GM19455 (cell line): Measurements from ENCODE around the gene SLC22A23.

ENCODE experiments used
- ATAC-seq: cut with Tn5 transposase; IDR thresholded peaks from one replicate; pipeline ENCODE4 v1.9.1; 2021; ENCODE audit not compliant: unreplicated experiment

Gene SLC22A23

DNA sequence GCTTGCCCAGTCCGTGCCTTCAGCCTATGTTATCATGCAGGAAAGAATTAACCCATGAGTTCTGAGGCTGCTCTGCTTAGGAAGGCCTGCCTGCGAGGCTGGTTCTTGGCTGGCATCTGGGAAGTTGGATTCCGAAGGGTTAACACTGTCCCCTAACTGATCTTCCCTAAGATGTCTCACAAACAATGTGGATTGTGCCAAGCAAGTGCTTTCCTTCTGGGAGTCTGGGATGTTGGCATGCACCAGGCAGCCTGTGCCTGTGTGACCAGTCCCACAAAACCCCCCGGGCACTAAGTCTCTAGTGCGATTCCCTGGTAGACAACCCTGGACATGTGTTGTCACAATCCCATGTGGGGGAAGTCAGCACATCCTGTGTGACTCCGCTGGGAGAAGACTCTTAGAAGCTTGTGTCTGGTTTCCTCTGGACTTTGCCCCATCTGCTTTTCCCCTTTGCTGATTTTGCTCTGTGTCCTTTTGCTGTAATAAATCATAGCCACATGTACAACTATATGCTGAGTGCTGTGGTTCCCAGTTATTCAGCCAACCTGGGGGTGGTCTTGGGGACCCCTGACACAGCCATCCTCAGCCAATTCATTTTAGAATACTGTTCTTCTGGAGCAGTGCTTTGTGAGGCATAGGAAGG, 83.8 kb downstream of the SLC22A23 start:
- ATAC-seq: no peak

DNA sequence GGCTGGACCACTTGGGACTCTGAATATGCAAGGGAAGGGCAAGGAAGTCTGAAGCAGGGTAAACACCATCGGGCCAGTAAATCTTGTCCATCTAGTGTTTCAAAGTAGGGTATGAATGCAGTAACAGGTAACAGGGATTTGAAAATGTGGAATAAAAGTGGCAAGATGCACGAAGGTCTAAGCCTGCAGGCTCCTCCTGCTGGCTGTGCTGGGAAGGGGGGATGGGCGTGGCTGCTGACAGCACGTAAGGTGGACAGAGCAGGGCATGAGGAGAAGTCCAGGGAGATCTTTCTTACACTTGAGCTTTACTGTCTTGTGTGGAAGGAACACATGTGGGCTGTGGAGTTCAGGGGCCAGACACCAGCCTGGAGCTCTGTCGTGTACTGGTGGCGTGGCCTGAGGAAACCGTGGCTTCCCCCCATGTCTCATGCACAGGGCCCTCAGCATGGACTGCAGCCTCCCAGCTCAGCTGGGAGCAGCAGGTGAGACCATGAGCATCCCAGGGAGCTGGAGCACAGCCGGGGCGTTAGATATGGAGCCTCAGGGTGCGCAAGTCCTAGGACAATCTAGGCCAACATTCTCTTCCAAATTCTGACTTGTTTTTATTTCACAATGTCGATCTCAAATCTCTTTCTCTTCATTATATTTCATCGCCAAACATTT, 84.5 kb downstream of the SLC22A23 start:
- no peak for ATAC-seq

DNA sequence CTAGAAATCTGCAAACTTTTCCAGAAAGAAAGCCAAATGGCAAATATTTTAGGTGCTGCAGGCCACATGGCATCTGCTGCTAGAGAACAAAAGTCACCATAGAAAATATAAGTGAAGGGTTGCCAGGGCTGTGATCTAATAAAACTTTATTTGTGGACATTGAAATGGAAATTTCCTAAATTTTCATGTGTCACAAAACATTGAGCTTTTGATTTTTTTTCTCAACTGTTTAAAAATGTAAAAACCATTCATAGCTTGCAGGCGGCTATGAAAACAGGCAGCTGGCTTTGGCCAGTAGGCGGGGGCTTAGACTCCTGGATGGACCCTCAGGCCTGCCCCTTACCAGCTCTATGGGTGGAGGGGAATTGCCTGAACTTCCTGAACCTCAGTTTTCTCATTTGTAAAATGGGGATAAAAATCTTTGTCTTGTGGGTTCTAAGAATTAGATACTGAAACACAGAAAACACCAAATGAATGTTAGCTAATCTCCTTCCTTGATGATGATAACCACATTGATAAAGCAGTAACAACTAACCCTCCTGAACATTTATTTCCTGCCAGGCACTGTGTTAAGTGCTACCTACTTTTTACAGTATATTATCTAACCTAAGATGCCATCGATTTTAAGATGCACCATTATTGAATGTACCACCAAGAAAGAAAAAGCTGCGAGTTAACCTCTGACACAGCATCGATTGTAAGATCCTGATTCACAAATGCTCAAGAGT, 85.5 kb downstream of the SLC22A23 start:
- ATAC-seq: no peak

DNA sequence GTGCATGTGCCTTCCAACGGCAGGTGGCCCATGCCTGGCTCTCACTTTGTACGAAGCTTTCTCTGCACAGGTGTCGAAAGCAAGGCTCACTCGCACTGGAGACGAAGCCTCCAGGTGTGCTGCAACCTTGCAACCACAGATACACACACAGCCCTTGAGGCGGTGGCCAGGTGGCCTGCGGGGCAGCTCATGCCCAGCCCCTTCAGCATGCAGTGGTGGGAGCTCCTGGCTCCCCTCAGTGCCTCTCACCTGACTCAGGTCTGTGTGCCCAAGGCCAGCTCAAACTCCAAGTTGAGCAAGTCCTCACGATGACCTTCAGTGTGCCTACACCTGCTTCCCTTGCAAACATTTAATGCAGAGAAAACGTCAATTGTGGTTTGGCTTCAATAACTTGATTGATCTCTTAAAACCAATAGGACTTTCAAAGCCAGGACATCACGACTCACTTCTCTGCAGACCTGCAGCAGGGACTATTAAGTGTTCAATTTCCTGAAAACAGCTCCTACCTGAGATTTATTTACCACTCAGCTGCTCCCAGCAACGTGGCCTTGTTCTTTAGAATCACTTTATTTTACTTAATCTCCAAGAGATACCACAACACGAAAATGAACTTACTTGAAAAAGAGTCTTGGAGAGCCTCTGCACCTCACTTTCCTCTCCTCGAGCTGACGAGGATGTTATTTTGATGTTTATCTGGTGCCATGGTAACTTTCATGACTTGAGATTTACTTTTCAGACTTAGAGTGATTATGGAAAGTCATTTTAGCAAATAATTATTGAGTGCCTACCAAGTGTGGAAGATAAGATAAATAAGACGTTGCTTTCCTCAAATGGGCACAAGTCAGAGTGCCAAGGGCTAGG, 86.3 kb downstream of the SLC22A23 start:
- no peak for ATAC-seq

DNA sequence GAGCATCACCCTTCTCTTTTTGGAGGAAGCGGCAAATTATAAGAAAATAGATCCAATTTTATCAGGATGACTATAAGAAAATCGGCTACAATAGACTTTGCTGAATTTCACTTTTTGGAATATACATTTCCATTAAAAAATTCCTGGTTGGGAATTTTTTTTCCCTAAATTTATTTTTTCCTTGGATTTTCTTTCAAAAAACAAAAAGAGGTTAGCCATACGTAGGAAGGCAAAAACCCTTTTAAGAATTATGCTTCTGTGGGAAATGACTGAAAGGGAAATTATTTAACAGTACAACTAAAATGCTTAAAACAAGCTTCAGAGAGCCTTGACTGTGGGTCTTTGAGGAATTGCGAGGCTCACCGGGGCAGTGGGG, 86.9 kb downstream of the SLC22A23 start:
- ATAC-seq: no peak

DNA sequence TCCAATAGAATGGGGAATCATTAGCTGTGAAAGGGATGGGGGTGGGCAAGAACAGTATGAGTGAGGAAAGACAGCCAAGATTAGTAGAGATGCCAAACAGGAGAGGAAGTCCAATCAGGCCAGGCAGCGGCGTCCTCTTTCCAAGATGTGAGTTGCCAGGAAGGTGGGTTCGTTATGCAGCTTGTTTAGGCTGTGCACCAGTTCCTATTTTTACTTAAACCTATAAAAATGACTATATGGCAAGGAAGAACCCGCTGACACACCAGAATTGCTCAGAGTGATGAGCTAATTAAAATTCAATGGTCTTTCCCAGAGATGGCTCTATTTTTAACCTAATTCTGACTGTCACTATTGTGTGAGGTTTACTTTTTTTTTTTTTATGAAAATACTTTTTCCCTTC, 88.2 kb downstream of the SLC22A23 start:
- no peak for ATAC-seq

DNA sequence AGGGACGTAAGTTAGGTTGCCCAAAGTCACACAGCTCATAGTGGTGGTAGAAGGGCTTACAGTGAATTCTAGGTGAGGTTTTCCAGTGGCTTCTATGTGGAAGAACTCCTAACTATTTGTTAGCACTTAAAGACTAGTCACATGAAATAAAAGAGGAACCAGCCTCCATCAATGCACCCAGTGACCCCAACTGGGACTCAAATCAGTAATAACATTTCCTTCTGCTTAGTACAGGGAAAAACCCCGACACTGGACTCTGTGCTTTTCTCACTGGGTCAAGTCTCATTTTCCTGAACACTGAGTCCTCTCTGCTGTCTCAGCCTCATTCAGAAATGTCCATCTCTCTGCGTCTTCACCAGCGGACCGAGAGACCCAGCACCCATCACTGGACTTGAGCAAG, 89.2 kb downstream of the SLC22A23 start:
- ATAC-seq: no peak

DNA sequence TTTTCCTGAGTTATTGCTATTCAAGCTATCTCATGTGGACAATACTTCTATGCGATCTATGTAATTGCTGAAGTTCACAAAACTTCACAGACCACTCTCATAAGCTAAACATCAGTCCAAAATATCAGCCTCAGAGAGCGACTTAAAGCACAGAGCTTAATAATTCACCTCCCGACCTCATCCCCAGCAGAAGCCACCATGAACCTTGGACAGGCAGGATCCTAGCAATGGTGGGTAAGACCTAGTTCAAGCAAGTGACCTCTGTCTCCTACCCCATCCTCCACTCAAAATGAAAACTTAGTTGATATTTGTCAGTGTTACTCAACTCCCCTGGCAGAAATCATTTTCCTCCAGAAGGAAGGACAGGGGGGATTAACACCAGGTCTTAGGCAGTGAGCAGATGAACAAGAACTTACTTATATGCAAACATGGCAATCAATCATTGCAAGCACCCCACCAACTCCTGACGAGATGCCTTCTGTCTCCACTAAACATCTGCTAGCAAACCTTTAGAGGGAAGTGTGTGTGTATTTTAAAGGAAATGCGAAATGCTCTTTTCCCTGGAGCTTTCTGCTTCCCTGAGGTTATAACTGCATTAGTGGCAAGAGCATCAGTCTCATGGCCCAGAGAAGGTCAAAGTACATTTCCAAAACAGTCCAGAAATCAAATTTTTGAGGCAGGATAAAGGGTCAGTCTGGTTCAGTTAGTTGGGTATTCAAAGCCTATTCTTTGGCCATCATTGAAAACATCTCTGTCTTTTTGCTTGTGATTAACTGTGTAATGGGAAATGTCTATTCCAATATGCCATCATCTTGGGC, 90.0 kb downstream of the SLC22A23 start:
- ATAC-seq: no peak

DNA sequence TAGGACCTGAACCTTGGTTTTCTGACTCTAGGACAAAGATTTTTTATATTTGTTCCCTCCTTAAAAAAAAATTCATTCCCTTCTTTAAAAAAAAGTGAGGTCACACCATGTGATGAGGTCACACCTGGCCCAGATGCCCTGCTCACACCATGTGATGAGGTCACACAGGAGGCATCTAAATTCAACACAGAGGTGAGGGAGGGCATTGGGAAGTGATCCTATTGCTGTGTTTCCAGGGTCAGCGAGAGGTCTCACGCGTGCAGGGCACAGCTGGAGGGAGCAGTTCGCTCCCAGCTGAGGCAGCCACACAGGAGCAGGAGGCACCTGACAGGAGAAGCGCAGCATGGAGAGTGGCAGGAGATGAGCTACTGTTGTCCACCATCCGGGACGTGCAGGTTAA, 92.5 kb downstream of the SLC22A23 start:
- ATAC-seq: no peak

DNA sequence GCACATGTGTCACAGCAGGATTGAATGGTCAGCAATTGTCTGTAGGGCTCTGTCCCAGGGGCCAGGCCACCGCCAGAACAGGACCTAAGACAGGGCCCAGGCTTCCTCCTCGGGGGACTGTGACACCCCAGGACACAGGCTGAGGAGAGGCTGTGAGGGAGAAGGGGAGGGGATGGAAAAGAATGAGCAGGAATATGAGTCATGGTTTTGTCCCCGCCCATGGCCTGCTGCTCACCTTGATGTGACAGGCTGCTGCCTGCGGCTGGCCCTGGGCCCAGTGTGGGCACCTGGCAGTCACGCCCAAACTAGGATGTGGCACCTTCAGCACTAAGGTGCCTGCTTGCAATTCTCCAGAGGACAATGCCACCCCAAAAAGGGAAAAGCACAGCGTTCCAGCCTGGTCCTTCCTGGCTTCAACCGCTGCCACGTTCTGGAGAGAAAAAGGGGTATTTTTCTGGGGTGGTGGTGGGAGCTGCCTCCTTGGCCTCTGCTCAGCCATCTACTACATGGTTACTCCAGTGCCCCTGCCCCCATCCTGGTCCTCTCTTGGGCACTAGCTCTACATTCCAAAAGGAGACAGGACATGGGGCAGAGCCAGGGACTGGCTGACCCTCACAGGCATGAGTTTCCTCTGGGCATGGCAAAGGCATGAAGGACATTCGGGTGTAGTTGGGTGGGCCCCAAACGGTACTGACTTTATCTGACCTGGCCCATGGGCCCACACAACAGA, 93.4 kb downstream of the SLC22A23 start:
- no peak for ATAC-seq

DNA sequence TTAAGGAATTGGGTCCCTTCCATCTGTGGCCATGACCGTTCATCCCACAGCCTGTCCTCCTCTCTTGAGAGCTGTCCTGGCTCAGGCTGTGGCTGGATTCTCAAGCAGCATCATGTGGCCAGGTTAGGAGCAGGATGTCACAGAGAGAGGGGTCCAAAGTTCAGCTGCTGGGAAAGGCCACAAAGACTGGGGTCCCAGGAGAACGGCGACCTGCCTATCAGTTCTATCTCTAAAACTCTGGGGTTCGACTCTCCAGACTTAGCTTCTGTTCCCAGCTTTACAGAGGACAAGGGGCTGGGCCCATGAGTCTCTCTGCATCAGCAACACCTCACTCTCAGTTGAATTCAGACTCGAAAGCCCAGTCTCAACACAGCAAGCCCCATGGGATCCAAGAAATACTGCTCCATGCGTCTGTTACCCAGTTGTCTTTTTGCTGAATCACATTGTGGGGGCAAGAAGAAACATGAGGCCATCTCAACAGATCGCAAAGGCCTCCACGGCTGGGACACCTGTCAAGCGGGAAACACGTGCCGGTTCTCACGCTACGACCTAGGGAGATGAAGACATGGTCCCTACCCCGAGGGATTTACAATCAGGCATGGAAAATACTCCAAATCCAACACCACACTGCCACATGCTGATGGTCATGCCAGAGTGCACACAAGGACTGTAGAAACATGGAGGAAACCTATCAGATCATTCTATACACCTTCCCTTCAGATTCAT, 95.4 kb downstream of the SLC22A23 start:
- no peak for ATAC-seq

DNA sequence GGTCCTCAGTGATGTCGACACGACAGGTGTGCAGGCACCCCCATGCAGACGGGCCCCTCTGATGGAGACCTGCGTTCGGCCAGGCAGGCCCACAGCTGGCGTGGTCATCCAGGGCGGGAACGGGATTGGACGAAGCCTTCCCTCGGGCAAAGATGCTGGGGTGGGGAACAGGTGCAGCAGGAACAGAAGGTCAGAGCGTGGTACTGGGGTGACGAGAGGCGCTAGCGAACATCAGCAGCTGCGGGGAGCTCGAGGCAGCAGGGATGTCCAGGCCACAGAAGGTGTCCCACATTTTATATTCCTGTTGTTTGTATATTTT, 96.2 kb downstream of the SLC22A23 start:
- ATAC-seq: no peak

DNA sequence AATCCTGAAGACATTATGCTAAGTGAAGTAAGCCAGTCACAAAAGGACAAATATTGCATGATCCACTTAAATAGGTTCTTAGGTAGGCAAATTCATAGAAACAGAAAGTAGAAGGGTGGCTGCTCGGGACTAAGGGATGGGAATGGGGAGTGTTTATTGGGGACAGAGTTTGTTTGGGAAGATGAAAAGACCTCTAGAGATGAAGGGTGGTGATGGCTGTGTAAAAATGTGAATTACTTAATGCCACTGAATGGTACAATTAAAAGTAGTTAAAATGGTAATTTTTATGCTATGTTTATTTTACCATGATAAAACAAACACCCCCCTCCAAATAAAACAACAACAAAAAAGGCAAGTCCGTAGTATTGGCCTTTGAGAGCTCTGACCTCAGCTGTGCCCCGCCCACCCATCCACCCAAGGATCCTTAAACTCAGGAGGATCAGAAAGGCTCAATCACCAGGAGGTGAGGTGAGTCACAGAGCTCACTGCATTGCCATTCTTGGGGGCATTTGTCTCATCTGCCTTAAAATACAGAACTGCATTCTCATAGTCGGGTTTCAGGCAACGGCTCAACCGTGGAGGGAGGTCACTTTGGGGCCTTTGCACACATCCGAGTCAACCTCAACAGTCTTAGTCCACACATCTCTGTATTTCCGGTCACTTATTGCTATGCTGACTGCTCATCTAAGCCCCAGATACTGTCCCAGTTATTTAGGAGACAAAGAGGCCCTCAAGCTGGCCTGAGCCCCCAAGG, 96.7 kb downstream of the SLC22A23 start:
- no peak for ATAC-seq

DNA sequence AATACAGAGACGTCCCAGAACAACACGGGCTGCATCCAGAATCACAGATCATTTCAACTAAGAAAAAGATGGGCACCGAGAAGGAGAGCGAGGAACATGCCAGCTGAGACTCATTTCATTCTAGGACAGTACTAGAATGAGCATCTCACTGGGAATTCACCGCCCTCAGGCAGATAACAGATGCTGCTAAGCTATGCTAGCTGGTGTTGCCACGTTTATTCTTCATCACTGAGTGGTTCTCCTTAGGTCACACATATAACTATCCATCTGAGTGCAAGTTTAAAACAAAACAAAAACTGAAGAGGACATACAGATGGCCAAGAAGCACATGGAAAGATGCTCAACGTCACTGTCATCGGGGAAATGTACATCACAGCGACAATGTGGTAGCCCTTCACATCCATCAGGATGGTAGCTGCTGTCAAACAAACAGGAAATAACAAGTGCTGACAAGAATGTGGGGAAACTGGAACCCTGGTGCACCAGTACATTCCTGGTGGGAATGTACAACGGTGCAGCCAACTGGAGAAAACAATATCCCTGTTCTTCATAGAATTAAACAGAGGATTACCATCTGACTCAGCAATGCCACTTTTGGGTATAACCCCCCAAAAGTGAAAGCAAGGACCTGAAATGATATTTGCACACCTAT, 97.6 kb downstream of the SLC22A23 start:
- no peak for ATAC-seq

DNA sequence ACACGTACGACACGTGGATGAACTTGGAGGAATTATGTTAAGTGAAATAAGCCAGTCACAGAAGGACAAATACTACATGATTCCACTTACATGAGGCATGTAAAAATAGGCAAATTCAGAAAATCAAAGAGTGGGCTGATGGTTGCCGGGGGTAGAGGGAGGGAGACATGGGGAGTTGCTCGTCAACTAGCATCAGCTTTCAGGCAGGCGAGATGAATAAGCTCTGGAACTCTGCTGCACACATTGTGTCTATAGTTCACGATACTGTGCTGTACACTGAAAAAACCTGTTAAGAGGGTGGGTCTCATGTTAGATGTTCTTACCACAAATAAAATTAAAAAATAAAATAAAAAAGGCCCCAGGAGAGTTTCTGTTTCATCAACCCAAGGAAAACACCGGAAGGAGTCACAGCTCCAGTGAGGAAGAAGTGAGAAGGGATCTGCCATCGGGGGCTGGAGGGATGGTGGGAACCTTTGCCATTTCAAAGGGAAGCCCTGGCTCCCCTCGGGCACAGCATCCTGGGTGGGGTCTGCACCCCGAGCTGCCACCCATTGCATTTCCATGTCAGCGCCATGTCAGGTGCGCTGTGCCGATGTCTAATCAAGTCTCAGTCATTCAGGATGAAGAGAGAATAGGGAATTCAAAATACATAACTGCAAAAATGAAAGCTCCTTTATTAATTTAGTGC, 98.3 kb downstream of the SLC22A23 start:
- ATAC-seq: no peak

DNA sequence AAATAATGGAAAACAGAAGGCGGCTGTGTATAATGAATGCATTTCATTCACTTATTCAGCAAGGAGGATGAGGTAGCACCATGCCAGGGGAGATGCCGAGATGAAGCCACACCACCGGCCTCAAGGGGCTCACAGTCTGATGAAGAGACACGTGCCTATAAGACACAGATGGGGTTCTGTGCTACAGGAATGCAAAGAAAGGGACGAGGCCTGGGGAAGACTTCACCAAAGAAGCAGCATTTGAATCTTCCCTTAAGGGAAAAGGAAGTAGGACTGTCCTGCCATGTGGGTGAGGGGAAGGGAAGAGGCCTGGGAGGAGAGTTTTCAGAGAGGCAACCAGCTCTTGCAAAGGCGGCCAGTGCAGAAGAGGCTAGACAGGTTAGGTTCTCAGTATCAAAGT, 99.2 kb downstream of the SLC22A23 start:
- ATAC-seq: no peak

DNA sequence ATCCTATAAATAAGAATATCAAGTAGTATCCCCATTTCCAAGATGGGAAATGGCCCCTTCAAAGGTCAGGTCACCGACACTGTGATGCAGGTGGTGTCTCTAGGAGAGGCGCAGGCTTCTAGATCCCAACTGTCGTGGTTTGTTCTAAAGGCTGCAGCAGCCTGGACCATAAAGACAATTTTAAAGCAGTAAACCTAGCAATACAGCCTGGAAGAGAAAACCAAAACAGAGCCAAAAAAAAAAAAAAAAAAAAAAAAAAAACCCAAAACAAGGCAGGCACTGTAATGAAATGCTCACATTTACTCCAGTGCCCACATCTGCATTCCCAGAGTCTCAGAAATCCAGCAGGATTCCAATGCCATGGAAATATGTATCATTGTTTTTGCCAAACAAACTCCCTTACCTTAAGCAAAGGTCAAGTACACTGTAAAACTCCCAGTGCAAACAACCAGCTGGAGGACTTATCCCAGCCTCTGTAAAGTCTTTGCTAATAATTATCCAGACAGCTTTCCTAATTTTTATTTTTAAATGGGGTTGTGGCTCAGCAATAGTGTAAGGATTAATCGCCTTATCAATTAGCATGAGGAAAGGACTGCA, 99.9 kb downstream of the SLC22A23 start:
- ATAC-seq: no peak
